Measurements from ENCODE around the gene CRELD1. TPM values are rescaled to one million over a fixed set of nuclear protein-coding genes. Genes with fewer than 3 reads are reported as not detected.
A peak's percentile ranks its signal among the peaks of the same experiment; 100 is the strongest.
"Not testable (repeated sequence)": the region's sequence is repeated elsewhere in the genome, so short reads cannot be mapped to it uniquely, and the experiment has no call there.

Gene CRELD1
- total RNA-seq, 4 donors from 2014 or later: 10.8 to 17.0 (median 13.8) TPM

DNA sequence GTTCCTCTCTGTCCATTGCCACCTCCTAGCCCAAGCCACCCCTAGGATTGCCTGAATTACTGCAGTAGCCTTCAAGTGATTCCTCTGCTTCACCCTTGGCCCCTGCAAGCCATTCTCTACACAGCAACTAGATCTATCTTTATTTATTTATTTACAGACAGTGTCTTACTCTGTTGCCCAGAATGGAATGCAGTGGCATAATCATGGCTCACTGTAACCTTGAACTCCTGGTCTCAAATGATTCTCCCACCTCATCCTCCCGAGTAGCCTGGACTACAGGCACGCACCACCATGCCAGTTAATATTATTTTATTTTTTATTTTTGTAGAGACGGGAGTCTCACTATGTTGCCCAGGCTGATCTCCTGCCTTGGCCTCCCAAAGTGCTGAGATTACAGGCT is 45.1 kb upstream of the CRELD1 start:
- Histone ChIP-seq H3K4me1 (peaks cover 10 to 45% (median 18%) of the 10 kb centered on the region in 3 donors), H3K27me3 (no peaks in the 10 kb centered on the region)
- WGBS, 2 donors: 80 to 87% methylated on average over 3 of the region's 3 CpGs

GRCh38 chr3:9889405-9889804 is 44.2 kb upstream of the CRELD1 start:
- H3K27ac ChIP-seq: no peak overlapping the region
- peaks cover 10 to 46% (median 23%) of the 10 kb centered on the region in 3 donors for H3K4me1 ChIP-seq
- H3K36me3 ChIP-seq: peaks cover 7 to 20% (median 9%) of the 10 kb centered on the region in 3 donors
- no peak for DNase-seq
- H3K27me3 ChIP-seq: no peaks in the 10 kb centered on the region
- no peak overlapping the region for H3K4me3 ChIP-seq
- TF ChIP-seq POLR2A (IDR thresholded peaks at IDR 0.05): no peak
- TF ChIP-seq, protein P1, sequence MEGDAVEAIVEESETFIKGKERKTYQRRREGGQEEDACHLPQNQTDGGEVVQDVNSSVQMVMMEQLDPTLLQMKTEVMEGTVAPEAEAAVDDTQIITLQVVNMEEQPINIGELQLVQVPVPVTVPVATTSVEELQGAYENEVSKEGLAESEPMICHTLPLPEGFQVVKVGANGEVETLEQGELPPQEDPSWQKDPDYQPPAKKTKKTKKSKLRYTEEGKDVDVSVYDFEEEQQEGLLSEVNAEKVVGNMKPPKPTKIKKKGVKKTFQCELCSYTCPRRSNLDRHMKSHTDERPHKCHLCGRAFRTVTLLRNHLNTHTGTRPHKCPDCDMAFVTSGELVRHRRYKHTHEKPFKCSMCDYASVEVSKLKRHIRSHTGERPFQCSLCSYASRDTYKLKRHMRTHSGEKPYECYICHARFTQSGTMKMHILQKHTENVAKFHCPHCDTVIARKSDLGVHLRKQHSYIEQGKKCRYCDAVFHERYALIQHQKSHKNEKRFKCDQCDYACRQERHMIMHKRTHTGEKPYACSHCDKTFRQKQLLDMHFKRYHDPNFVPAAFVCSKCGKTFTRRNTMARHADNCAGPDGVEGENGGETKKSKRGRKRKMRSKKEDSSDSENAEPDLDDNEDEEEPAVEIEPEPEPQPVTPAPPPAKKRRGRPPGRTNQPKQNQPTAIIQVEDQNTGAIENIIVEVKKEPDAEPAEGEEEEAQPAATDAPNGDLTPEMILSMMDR (IDR thresholded peaks at IDR 0.05): no peak
- H3K9me3 ChIP-seq: no peaks in the 10 kb centered on the region
- WGBS, 2 donors: 68 to 74% methylated on average over 5 of the region's 5 CpGs
- intact Hi-C loops (cut with DNase I): no loop called here

More for the DNA sequence above, 45.1 kb upstream of the CRELD1 start:
- intact Hi-C loops (cut with DNase I): no loop called here
- TF ChIP-seq, protein P1 (IDR thresholded peaks at IDR 0.05): no peak
- TF ChIP-seq POLR2A (IDR thresholded peaks at IDR 0.05): no peak
- no peak overlapping the region for H3K27ac ChIP-seq
- no peak overlapping the region for H3K4me3 ChIP-seq
- no peak for DNase-seq
- no peaks in the 10 kb centered on the region for H3K9me3 ChIP-seq
- peaks cover 7 to 18% (median 8%) of the 10 kb centered on the region in 3 donors for H3K36me3 ChIP-seq

- intact Hi-C loops (cut with DNase I): no loop called here
- H3K36me3 ChIP-seq: peaks cover 7 to 20% (median 9%) of the 10 kb centered on the region in 3 donors
- H3K27ac ChIP-seq: peak within 1 kb of the TSS; percentile 93 to 99 (median 98)
- peak; percentile 39 for DNase-seq
- H3K4me3 ChIP-seq: peak within 1 kb of the TSS; percentile 70 to 100 (median 88)
- peak in 3 of 4 donors; percentile 85 to 91 (median 89) for TF ChIP-seq POLR2A (IDR thresholded peaks at IDR 0.05)
- TF ChIP-seq, protein P1 (IDR thresholded peaks at IDR 0.05): peak in 3 of 6 experiments; percentile 3 to 16 (median 12)
- H3K4me1 ChIP-seq: peaks cover 10 to 40% (median 20%) of the 10 kb centered on the region in 3 donors
- WGBS, 2 donors: 0% methylated on average over 22 to 25 of the region's 62 CpGs
- H3K27me3 ChIP-seq: no peaks in the 10 kb centered on the region
- no peaks in the 10 kb centered on the region for H3K9me3 ChIP-seq
These were observed 43.2 kb upstream of the CRELD1 start, which contains the start of gene JAGN1 for GRCh38 chr3:9890249-9891071. JAGN1 (plus strand) TSS chr3:9890610; CDS start chr3:9890723, 113 bp downstream.

GRCh38 chr3:9891072-9891622 is 42.5 kb upstream of the CRELD1 start:
- Histone ChIP-seq H3K4me3 (peak overlapping the region; percentile 70 to 100 (median 88)), H3K27me3 (no peaks in the 10 kb centered on the region), H3K4me1 (peaks cover 10 to 40% (median 20%) of the 10 kb centered on the region in 3 donors), H3K9me3 (no peaks in the 10 kb centered on the region), H3K36me3 (peaks cover 7 to 20% (median 9%) of the 10 kb centered on the region in 3 donors), H3K27ac (peak overlapping the region; percentile 93 to 99 (median 98))
- DNase-seq: no peak
- 8% methylated on average over 7 to 8 of the region's 12 CpGs for WGBS, 2 donors
- intact Hi-C loops (cut with DNase I): no loop called here
- no peak for TF ChIP-seq POLR2A (IDR thresholded peaks at IDR 0.05)
- TF ChIP-seq, protein P1 (IDR thresholded peaks at IDR 0.05): no peak

- Histone ChIP-seq H3K36me3 (peaks cover 7 to 20% (median 9%) of the 10 kb centered on the region in 3 donors), H3K4me3 (no peak overlapping the region), H3K4me1 (peaks cover 16 to 60% (median 34%) of the 10 kb centered on the region in 3 donors), H3K9me3 (no peaks in the 10 kb centered on the region), H3K27ac (peak overlapping the region; percentile 19 to 61 (median 34)), H3K27me3 (no peaks in the 10 kb centered on the region)
- intact Hi-C loops (cut with DNase I): no loop called here
- WGBS, 2 donors: 77% methylated on average over 1 of the region's 1 CpG
- TF ChIP-seq, protein P1 (IDR thresholded peaks at IDR 0.05): no peak
- no peak for DNase-seq
These were observed 39.9 kb upstream of the CRELD1 start for GRCh38 chr3:9893739-9894138.

DNA sequence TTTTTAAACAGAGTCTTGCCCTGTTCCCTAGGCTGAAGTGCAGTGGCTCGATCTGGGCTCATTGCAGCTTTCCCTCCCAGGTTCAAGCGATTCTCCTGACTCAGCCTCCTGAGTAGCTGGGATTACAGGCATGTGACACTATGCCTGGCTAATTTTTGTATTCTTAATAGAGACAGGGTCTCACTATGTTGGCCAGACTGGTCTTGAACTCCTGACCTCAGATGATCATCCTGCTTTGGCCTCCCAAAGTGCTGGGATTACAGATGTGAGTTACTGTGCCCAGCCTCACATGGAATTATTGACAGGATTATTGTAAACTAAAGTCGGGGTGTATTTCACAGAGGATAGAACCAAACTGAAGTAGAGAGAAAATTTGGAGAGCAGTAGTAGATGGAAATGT is 37.9 kb upstream of the CRELD1 start:
- intact Hi-C loops (cut with DNase I); H3K27ac ChIP-seq; H3K9me3 ChIP-seq; H3K27me3 ChIP-seq; DNase-seq; H3K4me3 ChIP-seq: not testable (repeated sequence)
- H3K36me3 ChIP-seq: peaks cover 7 to 20% (median 9%) of the 10 kb centered on the region in 3 donors
- peaks cover 12 to 62% (median 34%) of the 10 kb centered on the region in 3 donors for H3K4me1 ChIP-seq
- WGBS, 2 donors: 90 to 94% methylated on average over 3 of the region's 3 CpGs

DNA sequence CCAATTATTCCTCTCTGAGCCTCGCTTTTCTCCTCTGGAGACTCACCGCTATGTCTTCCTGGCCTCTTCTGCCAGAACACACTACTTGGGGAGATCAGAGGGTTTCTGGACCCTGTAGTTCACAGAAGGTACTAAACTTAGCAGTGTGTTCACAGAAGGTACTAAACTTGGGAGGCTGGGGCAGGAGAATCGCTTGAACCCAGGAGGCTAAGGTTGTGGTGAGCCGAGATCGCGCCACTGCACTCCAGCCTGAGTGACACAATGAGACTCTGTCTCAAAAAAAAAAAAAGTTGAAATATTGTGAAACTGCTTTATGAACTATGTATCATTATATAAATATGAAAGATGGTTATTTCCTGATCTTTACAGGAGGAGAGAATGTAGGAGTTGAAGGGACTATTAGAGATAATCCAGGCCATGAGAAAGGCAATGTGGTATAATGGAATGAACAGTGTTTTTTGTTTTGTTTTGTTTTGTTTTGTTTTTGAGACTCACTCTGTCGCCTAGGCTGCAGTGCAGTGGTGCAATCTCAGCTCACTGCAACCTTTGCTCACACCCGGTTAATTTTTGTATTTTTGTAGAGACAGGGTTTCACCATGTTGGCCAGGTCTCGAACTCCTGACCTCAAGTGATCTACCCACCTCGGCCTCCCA is 36.8 kb upstream of the CRELD1 start:
- H3K9me3 ChIP-seq; H3K4me3 ChIP-seq; H3K27ac ChIP-seq; DNase-seq; H3K27me3 ChIP-seq; intact Hi-C loops (cut with DNase I): not testable (repeated sequence)
- Histone ChIP-seq H3K36me3 (peaks cover 7 to 19% (median 9%) of the 10 kb centered on the region in 3 donors), H3K4me1 (peaks cover 9 to 52% (median 27%) of the 10 kb centered on the region in 3 donors)
- 77 to 81% methylated on average over 9 to 10 of the region's 10 CpGs for WGBS, 2 donors

Data from esophagus squamous epithelium (tissue), 5 donors.